ENCODE data around the gene XPNPEP1. TPM values are rescaled to one million over a fixed set of nuclear protein-coding genes. Genes with fewer than 3 reads are reported as not detected.

XPNPEP1 gene
- total and polyA plus RNA-seq, 2 donors from 2014 or later, result 34.4 to 62.4 TPM

- FAIRE-seq (no peak), DNase-seq (no peak)
- intact Hi-C loops (cut with DNase I), result no loop called here
- H3K9me3 ChIP-seq (ENCODE audit: control insufficient read depth in 2 of 3, insufficient read depth in 1 of 3, low read length in 3 of 3), result no peaks in the 10 kb centered on the region
- no peak overlapping the region for H3K9ac ChIP-seq (ENCODE audit: low read length in 3 of 3)
- no peaks in the 10 kb centered on the region for H3K27me3 ChIP-seq (ENCODE audit: control insufficient read depth, insufficient read depth, low read length)
- no peaks in the 10 kb centered on the region for H3K36me3 ChIP-seq (ENCODE audit: control insufficient read depth in 2 of 3, insufficient read depth in 3 of 3, low read length in 3 of 3)
- no peaks in the 10 kb centered on the region for H3K4me1 ChIP-seq (ENCODE audit: control insufficient read depth in 2 of 3, insufficient read depth in 2 of 3, low read depth in 1 of 3, low read length in 3 of 3)
- TF ChIP-seq CTCF (IDR thresholded peaks at IDR 0.05; ENCODE audit: borderline replicate concordance, extremely low read depth, insufficient read depth), result no peak
- no peak overlapping the region for H3K27ac ChIP-seq (ENCODE audit: low read depth in 2 of 2, low read length in 2 of 2)
- H3K4me3 ChIP-seq (ENCODE audit: low read length in 3 of 3), result no peak overlapping the region
These were observed 102.5 kb downstream of the XPNPEP1 start for GRCh38 chr10:109820620-109821405.

GRCh38 chr10:109819807-109820206 lies 103.5 kb downstream of the XPNPEP1 start:
- Histone ChIP-seq H3K36me3 (ENCODE audit: control insufficient read depth in 2 of 3, insufficient read depth in 3 of 3, low read length in 3 of 3) (no peaks in the 10 kb centered on the region), H3K4me1 (ENCODE audit: control insufficient read depth in 2 of 3, insufficient read depth in 2 of 3, low read depth in 1 of 3, low read length in 3 of 3) (no peaks in the 10 kb centered on the region), H3K4me3 (ENCODE audit: low read length in 3 of 3) (no peak overlapping the region), H3K9me3 (ENCODE audit: control insufficient read depth in 2 of 3, insufficient read depth in 1 of 3, low read length in 3 of 3) (no peaks in the 10 kb centered on the region), H3K27ac (ENCODE audit: low read depth in 2 of 2, low read length in 2 of 2) (no peak overlapping the region), H3K9ac (ENCODE audit: low read length in 3 of 3) (no peak overlapping the region), H3K27me3 (ENCODE audit: control insufficient read depth, insufficient read depth, low read length) (no peaks in the 10 kb centered on the region)
- DNase-seq (no peak), FAIRE-seq (no peak)
- no peak for TF ChIP-seq CTCF (IDR thresholded peaks at IDR 0.05; ENCODE audit: borderline replicate concordance, extremely low read depth, insufficient read depth)
- intact Hi-C loops (cut with DNase I), result no loop called here

Other genes with a start within 250 kb of the XPNPEP1 start
- 79.2 TPM for gene ADD3, start 84.5 kb upstream of the XPNPEP1 start, total RNA-seq
- gene ADD3, start 84.5 kb upstream of the XPNPEP1 start, polyA plus RNA-seq (ENCODE audit: insufficient read depth, low read depth, low replicate concordance), result 56.9 TPM

Data from kidney (tissue), 14 donors.